GM18526 (cell line): ENCODE results near the gene MAEA.

Source experiments
- POLR2A ChIP-seq: IDR thresholded peaks from 3 replicates; pipeline ENCODE4 v1.6.1; 2011; ENCODE audit not compliant: insufficient read length; ENCODE audit errors: extremely low read depth

The MAEA gene

GRCh38 chr4:1330761-1331590 is 41.3 kb downstream of the MAEA start:
- TF ChIP-seq POLR2A, result no peak

GRCh38 chr4:1331591-1332353 is 42.1 kb downstream of the MAEA start:
- TF ChIP-seq POLR2A, result no peak

GRCh38 chr4:1332686-1333085 is 43.0 kb downstream of the MAEA start:
- TF ChIP-seq POLR2A, result no peak

GRCh38 chr4:1333256-1333655 is 43.6 kb downstream of the MAEA start:
- TF ChIP-seq POLR2A, result no peak

GRCh38 chr4:1334579-1334895 is 44.8 kb downstream of the MAEA start:
- TF ChIP-seq POLR2A, result no peak

- no peak for TF ChIP-seq POLR2A
Measured at GRCh38 chr4:1336088-1336491, 46.4 kb downstream of the MAEA start.

GRCh38 chr4:1337376-1337831 is 47.7 kb downstream of the MAEA start:
- no peak for TF ChIP-seq POLR2A

- TF ChIP-seq POLR2A, result no peak
Measured at GRCh38 chr4:1337951-1338751, 48.5 kb downstream of the MAEA start.

- no peak for TF ChIP-seq POLR2A
Measured at GRCh38 chr4:1338752-1339414, 49.2 kb downstream of the MAEA start.

GRCh38 chr4:1339489-1339888 is 49.8 kb downstream of the MAEA start:
- TF ChIP-seq POLR2A, result no peak

- no peak for TF ChIP-seq POLR2A
Measured at GRCh38 chr4:1340181-1340747, 50.6 kb downstream of the MAEA start.

GRCh38 chr4:1340861-1341260 is 51.2 kb downstream of the MAEA start:
- no peak for TF ChIP-seq POLR2A

GRCh38 chr4:1342003-1342402 is 52.3 kb downstream of the MAEA start:
- no peak for TF ChIP-seq POLR2A

GRCh38 chr4:1344696-1345095 is 55.0 kb downstream of the MAEA start:
- no peak for TF ChIP-seq POLR2A

GRCh38 chr4:1345903-1346780 is 56.5 kb downstream of the MAEA start:
- TF ChIP-seq POLR2A, result peak; percentile 51
